CD4-positive, alpha-beta T cell (primary cell): ENCODE data around the gene TMSB4X. TPM values are rescaled to one million over a fixed set of nuclear protein-coding genes. Genes with fewer than 3 reads are reported as not detected.
"Not testable (repeated sequence)": the region's sequence is repeated elsewhere in the genome, so short reads cannot be mapped to it uniquely, and the experiment has no call there.

Experiments used
- ATAC-seq: fragments of 200-7000 bp; cut with Tn5 transposase; one replicate; pipeline ENCODE4 v1.10.0; 2022; ENCODE audit warnings: mild to moderate bottlenecking; ENCODE audit not compliant: poor library complexity
- CTCF ChIA-PET: fragments of 350-600 bp; sonication (Branson Sonifier 250); formaldehyde crosslinking; loops from one replicate; lab custom pipeline; 2021; ENCODE audit warnings: antibody characterized with exemption, inconsistent platforms; lab: Charles Lee
- POLR2A ChIA-PET: fragments of 350-600 bp; sonication (Branson Sonifier 250); formaldehyde crosslinking; loops from one replicate; lab custom pipeline; 2021; ENCODE audit warnings: antibody characterized with exemption, inconsistent platforms; lab: Charles Lee
- DNase-seq, 14 experiments: peaks; one replicate each; pipeline ENCODE4 v3.0.0-alpha.2; 2013 to 2020; ENCODE audit warnings: mixed read lengths in 2 of 14
- H3K27ac ChIP-seq, 2 donors: one replicate each; pipeline versions ENCODE4 v1.5.1 to v1.7.0; 2013; ENCODE audit warnings: low read length in 2 of 2, low read depth in 1 of 2, mild to moderate bottlenecking in 1 of 2
- H3K27me3 ChIP-seq, 2 experiments: 1 replicate in 1 of 2; 2 replicates in 1 of 2; pipeline versions ENCODE4 v1.6.1 to v1.7.0; 2013; ENCODE audit warnings: low read length in 2 of 2, control low read depth in 1 of 2, mild to moderate bottlenecking in 1 of 2, moderate library complexity in 1 of 2; ENCODE audit not compliant: insufficient read depth in 2 of 2, control insufficient read depth in 1 of 2
- H3K36me3 ChIP-seq: one replicate; pipeline ENCODE4 v1.6.1; 2013; ENCODE audit warnings: low read length, control low read depth; ENCODE audit not compliant: insufficient read depth
- H3K4me1 ChIP-seq: one replicate; pipeline ENCODE4 v1.6.1; 2013; ENCODE audit warnings: low read length, control low read depth; ENCODE audit not compliant: insufficient read depth
- H3K4me3 ChIP-seq: one replicate; pipeline ENCODE4 v1.5.1; 2013; ENCODE audit warnings: mild to moderate bottlenecking, low read length, moderate library complexity
- H3K9me3 ChIP-seq, 2 experiments: 1 replicate in 1 of 2; 2 replicates in 1 of 2; pipeline versions ENCODE4 v1.6.1 to v1.7.0; 2013; ENCODE audit warnings: low read length in 2 of 2, mild to moderate bottlenecking in 2 of 2, control low read depth in 1 of 2, moderate library complexity in 1 of 2; ENCODE audit not compliant: control insufficient read depth in 1 of 2, insufficient read depth in 1 of 2
- H3K27ac Mint-ChIP-seq: one replicate; pipeline ENCODE4 v1.8.0; 2020; ENCODE audit warnings: mixed read lengths
- H3K27me3 Mint-ChIP-seq: one replicate; pipeline ENCODE4 v1.8.0; 2021; ENCODE audit warnings: mixed read lengths
- H3K36me3 Mint-ChIP-seq: one replicate; pipeline ENCODE4 v1.8.0; 2021; ENCODE audit warnings: low read depth, mixed read lengths
- H3K4me1 Mint-ChIP-seq: one replicate; pipeline ENCODE4 v1.8.0; 2021; ENCODE audit warnings: low read depth, mixed read lengths
- H3K4me3 Mint-ChIP-seq: one replicate; pipeline ENCODE4 v1.8.0; 2020; ENCODE audit warnings: mild to moderate bottlenecking, mixed read lengths
- H3K9me3 Mint-ChIP-seq: one replicate; pipeline ENCODE4 v1.8.0; 2020; ENCODE audit warnings: mixed read lengths
- intact Hi-C, 2 experiments: fragments of 100-400 bp; cut with DNase I in 1 of 2; cut with micrococcal nuclease in 1 of 2; formaldehyde crosslinking; loops; one replicate each; pipeline versions ENCODE4 v1.15.1 to v1.9.0; 2023 to 2025; cut with DNase I, micrococcal nuclease
- total RNA-seq, 174 experiments: library from RNA in 2 of 174; stranded (reverse) in 2 of 174; gene quantifications; one replicate each; pipeline ENCODE4 v1.2.3 and lab custom pipeline; 2021 to 2026
- TF ChIP-seq, protein P1 (sequence below): fragments of 200-600 bp; IDR thresholded peaks from one replicate; pipeline ENCODE4 v1.8.0; 2022; ENCODE audit warnings: antibody characterized with exemption, mild to moderate bottlenecking

Gene TMSB4X
- total RNA-seq, 2 experiments from 2014 or later: 2,621 to 2,738 TPM

DNA sequence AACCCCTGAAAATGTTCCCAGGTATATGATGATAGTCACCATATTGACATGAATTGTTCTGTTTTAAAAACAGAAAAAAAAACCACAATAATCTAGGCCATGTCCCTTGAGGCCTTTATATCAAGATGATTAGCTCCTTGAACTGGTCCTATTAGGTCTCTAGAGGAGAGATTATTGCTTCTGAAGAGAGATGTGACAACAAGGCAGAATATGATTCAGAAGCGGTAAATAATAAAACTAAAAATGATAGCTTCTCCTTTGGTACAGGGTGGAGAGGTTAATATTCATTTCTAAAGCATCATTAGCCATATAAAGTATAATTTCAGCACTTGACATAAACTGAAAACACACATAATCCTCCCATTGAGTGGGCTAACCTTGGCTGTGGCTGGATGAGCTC, 42.7 kb upstream of the TMSB4X start:
- ChIA-PET POLR2A (no interaction called here), CTCF (no interaction called here)
- H3K4me1 Mint-ChIP-seq: no peaks in the 10 kb centered on the region
- no peak for ATAC-seq
- intact Hi-C loops: no loop called here
- no peaks in the 10 kb centered on the region for H3K9me3 Mint-ChIP-seq
- H3K27me3 ChIP-seq: no peaks in the 10 kb centered on the region
- no peaks in the 10 kb centered on the region for H3K36me3 ChIP-seq
- H3K27ac ChIP-seq: no peak overlapping the region
- H3K36me3 Mint-ChIP-seq: no peaks in the 10 kb centered on the region
- H3K4me3 ChIP-seq: no peak overlapping the region
- no peaks in the 10 kb centered on the region for H3K4me1 ChIP-seq
- TF ChIP-seq, protein P1, sequence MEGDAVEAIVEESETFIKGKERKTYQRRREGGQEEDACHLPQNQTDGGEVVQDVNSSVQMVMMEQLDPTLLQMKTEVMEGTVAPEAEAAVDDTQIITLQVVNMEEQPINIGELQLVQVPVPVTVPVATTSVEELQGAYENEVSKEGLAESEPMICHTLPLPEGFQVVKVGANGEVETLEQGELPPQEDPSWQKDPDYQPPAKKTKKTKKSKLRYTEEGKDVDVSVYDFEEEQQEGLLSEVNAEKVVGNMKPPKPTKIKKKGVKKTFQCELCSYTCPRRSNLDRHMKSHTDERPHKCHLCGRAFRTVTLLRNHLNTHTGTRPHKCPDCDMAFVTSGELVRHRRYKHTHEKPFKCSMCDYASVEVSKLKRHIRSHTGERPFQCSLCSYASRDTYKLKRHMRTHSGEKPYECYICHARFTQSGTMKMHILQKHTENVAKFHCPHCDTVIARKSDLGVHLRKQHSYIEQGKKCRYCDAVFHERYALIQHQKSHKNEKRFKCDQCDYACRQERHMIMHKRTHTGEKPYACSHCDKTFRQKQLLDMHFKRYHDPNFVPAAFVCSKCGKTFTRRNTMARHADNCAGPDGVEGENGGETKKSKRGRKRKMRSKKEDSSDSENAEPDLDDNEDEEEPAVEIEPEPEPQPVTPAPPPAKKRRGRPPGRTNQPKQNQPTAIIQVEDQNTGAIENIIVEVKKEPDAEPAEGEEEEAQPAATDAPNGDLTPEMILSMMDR: no peak
- no peaks in the 10 kb centered on the region for H3K27me3 Mint-ChIP-seq
- DNase-seq: no peak
- H3K9me3 ChIP-seq: no peaks in the 10 kb centered on the region
- H3K4me3 Mint-ChIP-seq: no peak overlapping the region
- no peak overlapping the region for H3K27ac Mint-ChIP-seq

DNA sequence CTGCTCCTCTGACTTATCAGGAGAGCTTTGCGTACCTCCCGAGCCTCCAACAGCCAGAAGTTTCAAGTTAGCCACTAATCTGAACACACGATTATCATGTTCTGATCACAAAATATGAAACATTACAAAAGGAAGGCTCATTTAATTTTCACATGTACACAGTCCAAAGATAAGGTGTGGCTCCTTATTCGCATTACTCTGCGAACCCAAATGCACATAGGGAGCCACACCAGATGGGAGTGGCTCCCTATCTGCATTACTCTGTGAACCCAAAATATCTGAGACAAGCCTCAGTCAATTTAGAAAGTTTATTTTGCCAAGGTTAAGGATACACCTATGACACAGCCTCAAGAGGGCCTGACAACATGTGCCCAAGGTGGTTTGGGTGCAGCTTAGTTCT, 40.1 kb upstream of the TMSB4X start:
- ATAC-seq (no peak), DNase-seq (no peak)
- Mint-ChIP-seq H3K27ac (no peak overlapping the region), H3K4me1 (no peaks in the 10 kb centered on the region), H3K4me3 (no peak overlapping the region), H3K9me3 (no peaks in the 10 kb centered on the region), H3K27me3 (no peaks in the 10 kb centered on the region), H3K36me3 (no peaks in the 10 kb centered on the region)
- TF ChIP-seq, protein P1: no peak
- Histone ChIP-seq H3K27me3 (no peaks in the 10 kb centered on the region), H3K27ac (no peak overlapping the region), H3K4me1 (no peaks in the 10 kb centered on the region), H3K4me3 (no peak overlapping the region), H3K9me3 (no peaks in the 10 kb centered on the region), H3K36me3 (no peaks in the 10 kb centered on the region)
- POLR2A ChIA-PET: no interaction called here
- intact Hi-C loops: no loop called here
- CTCF ChIA-PET: interaction anchor here (1.9 kb wide), 1 partner anchor 12 kb away, joined by 4 read pairs; no protein-coding TSS in a partner anchor

DNA sequence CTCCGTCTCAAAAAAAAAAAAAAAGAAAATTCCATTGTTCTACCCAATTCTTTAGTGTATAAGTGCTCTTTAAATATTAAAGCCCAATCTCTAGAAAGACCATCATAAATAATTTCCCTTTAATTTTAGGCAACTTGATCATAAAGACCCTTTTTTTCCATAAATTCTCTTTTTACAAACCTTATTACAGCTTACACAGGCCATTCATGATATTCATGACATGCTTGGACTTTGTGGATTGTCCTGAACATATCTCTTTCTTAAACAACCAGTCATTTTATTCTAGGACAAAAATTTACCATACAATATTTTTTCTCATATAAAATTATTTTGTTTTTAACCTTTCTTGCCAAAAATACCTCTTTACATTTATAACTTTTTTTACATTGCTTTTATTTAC, 38.0 kb upstream of the TMSB4X start:
- H3K27me3 Mint-ChIP-seq: no peaks in the 10 kb centered on the region
- intact Hi-C loops: no loop called here
- Histone ChIP-seq H3K9me3 (no peaks in the 10 kb centered on the region), H3K36me3 (no peaks in the 10 kb centered on the region), H3K27me3 (no peaks in the 10 kb centered on the region), H3K4me3 (no peak overlapping the region), H3K27ac (no peak overlapping the region), H3K4me1 (no peaks in the 10 kb centered on the region)
- no peaks in the 10 kb centered on the region for H3K9me3 Mint-ChIP-seq
- no peak overlapping the region for H3K27ac Mint-ChIP-seq
- H3K4me1 Mint-ChIP-seq: no peaks in the 10 kb centered on the region
- DNase-seq (no peak), ATAC-seq (no peak)
- ChIA-PET CTCF (interaction anchor here (2.3 kb wide), 1 partner anchor 10 kb away, joined by 15 read pairs; no protein-coding TSS in a partner anchor), POLR2A (no interaction called here)
- TF ChIP-seq, protein P1: no peak
- no peak overlapping the region for H3K4me3 Mint-ChIP-seq
- H3K36me3 Mint-ChIP-seq: no peaks in the 10 kb centered on the region

DNA sequence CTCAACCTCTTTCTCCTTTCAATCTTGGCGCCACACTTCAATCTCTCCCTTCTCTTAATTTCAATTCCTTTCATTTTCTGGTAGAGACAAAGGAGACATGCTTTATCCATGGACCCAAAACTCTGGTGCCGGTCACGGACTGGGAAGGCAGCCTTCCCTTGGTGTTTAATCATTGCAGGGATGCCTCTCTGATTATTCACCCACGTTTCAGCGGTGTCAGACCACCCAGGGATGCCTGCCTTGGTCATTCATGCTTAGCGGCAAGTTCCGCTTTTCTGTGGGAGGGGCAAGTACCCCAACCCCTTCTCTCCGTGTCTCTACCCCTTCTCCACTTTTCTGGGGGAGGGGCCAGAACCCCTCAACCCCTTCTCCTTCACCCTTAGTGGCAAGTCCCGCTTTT, 34.4 kb upstream of the TMSB4X start:
- H3K9me3 ChIP-seq, ATAC-seq, H3K27me3 Mint-ChIP-seq, H3K27me3 ChIP-seq, DNase-seq, H3K27ac Mint-ChIP-seq, CTCF ChIA-PET, POLR2A ChIA-PET, H3K4me3 ChIP-seq, H3K27ac ChIP-seq, H3K4me3 Mint-ChIP-seq, H3K4me1 Mint-ChIP-seq, H3K36me3 Mint-ChIP-seq, H3K36me3 ChIP-seq, H3K9me3 Mint-ChIP-seq, H3K4me1 ChIP-seq: not testable (repeated sequence)
- intact Hi-C loops: loop anchor here in 1 of 2 experiments (10.0 kb wide), 1 partner anchor 404 kb away; no protein-coding TSS in a partner anchor

DNA sequence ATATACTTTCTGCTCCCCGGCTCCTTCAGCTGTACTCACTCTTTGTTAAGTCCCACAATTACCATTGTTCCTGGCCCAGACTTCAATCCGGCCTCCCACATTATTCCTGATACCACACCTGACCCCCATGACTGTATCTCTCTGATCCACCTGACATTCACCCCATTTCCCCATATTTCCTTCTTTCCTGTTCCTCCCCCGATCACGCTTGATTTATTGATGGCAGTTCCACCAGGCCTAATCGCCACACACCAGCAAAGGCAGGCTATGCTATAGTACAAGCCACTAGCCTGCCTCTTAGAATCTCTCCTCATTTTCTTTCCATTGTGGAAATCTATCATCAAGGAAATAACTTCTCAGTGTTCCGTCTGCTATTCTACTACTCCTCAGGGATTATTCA, 31.3 kb upstream of the TMSB4X start:
- H3K4me1 ChIP-seq: peaks cover 20% of the 10 kb centered on the region
- DNase-seq, H3K9me3 Mint-ChIP-seq, H3K4me3 ChIP-seq, H3K27me3 Mint-ChIP-seq, H3K36me3 ChIP-seq, H3K9me3 ChIP-seq, H3K27ac ChIP-seq, H3K27ac Mint-ChIP-seq, H3K27me3 ChIP-seq, POLR2A ChIA-PET, CTCF ChIA-PET, H3K4me3 Mint-ChIP-seq, ATAC-seq, H3K36me3 Mint-ChIP-seq: not testable (repeated sequence)
- H3K4me1 Mint-ChIP-seq: peaks cover 26% of the 10 kb centered on the region
- intact Hi-C loops: loop anchor here in 1 of 2 experiments (10.0 kb wide), 1 partner anchor 401 kb away; no protein-coding TSS in a partner anchor
